GM18526 (cell line): Measurements from ENCODE around the gene STK33.

Experiments
- POLR2A ChIP-seq: IDR thresholded peaks from 3 replicates; pipeline ENCODE4 v1.6.1; 2011; ENCODE audit not compliant: insufficient read length; ENCODE audit errors: extremely low read depth

STK33 gene

GRCh38 chr11:8363921-8364320 is 230.1 kb downstream of the STK33 start:
- TF ChIP-seq POLR2A = no peak

- no peak for TF ChIP-seq POLR2A
Observed at GRCh38 chr11:8362899-8363298, 231.1 kb downstream of the STK33 start.

DNA sequence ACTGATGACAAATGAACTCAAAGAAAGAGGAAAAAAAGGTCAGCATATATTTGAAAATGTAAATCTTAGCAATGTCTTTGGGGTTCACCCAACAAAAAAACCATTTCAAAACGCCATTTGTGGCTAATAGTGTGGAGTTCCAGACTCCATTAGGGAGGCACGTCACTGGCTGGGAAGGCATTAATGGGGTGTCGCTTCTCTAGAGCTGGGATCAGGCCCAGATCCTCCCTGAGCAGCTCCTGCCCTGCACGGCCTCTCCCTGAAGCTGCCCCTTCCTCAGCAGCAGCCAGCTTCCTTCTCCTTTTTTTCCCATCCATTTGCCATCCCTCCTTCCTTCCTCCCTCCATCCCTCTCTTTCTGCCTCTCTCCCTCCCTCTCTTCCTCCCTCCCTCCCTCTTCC is 231.5 kb downstream of the STK33 start:
- TF ChIP-seq POLR2A = no peak

DNA sequence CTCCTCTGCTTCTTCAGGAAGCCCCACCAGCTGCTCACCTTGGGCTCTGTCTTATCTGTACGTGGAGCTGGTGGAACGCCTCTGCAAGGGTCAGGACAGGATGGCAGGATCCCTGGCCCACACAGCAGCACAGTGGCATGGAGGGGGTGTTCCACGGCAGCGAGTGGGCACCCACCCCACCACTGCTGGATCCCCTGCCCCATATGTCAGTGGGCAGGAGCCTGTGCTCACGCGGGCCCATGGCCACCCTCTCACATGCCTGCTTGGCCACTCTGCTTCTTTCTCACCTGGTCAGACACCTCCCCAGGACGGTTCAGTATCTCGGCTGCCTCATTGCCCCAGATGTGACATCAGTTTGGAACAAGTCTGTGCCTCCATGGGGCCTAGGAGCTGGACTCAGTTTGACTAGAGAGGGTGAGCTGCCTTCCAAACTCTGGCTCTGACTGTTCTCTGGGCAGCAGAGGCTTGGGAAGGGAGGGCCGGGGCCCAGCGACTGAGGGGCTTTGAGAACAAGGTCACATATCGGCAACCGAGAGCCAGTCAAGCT is 232.3 kb downstream of the STK33 start:
- no peak for TF ChIP-seq POLR2A

DNA sequence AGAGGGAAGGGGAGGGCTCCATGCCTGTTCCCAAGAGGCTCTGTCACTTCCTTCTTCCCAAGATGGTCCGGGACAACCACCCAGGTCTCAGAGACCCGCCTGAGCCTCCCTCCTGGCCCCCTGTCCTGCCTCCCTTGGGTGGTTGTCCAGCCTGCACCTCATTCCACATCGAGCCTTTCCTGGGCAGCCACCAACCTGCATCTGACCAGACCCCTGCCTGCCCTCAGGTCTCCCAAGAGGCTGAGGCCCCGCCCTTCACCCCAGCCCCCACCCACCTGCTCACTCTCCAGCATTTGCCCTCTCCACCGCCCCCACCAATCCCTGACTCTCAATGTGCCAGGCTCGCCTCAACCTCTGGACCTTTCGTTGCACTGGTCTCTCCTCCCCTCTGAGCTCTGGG is 232.8 kb downstream of the STK33 start:
- no peak for TF ChIP-seq POLR2A

DNA sequence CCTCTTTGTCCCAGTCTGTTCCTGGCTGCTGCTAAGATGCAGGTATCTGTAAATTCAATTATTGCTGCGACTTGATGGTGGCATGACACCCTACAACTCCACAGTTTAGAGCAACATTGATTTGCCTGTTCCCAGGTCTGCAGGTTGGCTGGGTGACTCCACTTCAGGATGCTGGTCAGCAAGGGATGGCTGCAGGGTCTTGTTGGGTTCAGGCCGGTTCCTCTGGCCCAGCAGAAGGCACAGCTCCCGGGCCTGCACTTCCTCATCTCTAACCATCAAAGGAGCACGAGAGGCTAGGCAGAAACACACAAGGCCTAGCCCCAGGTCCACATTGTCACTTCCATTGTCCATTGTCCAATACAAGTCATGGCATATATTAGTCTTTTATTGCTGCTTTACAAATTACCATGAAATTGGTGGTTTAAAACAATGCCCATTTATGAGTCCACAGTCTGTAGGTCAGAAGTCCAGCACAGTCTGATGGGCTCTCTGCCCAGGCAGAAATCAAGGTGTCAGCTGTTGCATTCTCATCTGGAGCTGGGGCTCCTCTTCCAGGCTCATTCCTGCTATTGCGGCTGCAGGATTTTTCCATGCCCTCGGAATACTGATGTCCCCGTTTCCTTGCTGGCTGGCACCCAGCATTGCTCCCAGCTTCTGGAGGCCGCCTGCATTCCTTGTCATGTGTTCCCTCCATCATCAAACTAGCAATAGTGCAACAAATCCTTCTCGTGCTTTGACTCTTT is 233.8 kb downstream of the STK33 start:
- TF ChIP-seq POLR2A = no peak

DNA sequence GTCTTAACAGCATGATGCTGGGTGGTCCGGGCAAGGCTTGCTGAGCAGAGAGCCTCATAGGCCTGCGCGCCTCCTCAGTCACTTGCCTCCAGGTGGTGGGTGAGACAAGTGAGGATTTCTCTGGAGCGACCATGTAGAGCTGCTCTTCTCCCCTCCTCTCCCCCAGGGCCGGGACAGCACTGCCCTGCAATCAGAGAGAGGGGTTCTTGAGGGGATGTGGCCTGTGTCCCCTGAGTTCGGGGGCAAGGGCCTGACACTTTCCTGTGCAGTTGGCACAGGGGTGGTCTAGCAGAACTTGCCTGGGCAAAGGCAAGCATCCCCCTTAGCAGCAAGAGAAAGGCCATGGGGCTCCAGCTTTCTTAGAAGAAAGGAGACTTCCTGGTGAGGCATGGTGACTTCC is 234.5 kb downstream of the STK33 start:
- TF ChIP-seq POLR2A = no peak

DNA sequence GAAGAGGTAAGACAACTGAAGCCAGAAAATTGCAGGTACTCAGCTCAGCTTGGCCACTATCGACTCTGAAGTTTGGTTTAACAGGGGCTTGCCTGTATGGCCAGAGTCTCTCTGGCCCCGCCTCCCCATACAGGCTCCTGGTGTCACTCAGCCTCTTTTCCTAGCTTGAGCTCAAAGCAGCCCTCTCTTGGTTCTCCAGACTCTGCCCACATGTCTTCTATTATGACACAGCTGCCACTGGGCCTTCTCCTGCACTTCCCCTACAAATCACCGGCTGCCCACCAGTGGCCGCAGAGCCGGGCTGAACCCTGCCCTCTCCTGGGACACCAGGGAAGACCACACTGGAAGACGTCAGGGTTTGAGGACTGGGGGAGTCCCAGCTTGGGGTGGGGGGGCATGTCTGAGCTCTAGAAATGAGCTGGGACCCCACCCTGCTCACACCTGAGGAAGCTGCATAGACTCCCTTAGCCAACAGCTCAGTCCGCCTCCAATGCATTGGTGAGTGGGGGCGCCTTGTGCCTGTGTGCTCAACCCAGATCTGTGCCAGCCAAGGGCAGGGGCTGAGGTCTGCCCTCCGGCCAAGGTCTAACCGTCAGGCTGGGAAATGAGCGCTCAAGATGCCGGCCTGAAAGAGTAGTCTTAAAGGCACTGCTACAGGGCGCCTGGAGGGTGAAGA is 236.0 kb downstream of the STK33 start:
- no peak for TF ChIP-seq POLR2A

GRCh38 chr11:8357505-8357888 is 236.5 kb downstream of the STK33 start:
- TF ChIP-seq POLR2A = no peak

DNA sequence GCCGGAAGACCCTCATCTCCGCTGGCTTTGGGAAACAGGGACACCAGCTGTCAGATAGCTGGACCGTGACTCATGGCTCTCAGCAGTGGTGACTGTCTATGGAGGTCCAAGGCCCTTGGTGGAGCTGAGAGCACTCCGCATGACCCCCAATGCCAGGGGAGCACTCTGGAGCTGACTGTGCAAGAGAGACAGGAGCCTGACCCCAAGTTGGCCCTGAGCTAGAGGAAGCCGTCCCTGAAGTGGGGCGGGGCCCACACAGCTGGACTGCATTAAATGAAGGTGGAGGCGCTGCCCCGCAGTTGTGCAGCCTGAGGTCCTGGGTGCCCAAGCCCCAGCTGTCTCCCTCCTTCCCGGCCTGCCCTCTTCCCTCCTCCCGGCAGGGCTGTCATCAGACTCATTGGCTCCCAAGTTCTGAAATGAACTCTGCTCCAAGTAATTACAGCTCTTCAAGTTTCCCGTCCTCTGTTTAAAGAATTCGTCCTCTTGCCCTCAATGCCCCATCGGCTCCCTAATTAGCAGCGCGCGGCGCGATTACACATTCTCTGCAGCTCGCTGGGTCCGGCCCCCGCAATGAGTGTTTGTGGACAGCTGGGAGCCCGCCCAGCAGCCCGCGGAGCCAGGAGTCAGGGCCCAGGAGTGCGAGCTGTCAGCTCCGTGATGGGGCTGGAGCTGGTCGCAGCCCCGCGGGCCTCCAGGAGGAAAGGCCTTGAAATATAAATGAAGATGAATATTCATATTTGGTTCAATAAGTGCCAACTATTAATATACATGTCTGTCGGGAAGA is 237.1 kb downstream of the STK33 start:
- TF ChIP-seq POLR2A = no peak

GRCh38 chr11:8356216-8356615 is 237.8 kb downstream of the STK33 start:
- TF ChIP-seq POLR2A = no peak

DNA sequence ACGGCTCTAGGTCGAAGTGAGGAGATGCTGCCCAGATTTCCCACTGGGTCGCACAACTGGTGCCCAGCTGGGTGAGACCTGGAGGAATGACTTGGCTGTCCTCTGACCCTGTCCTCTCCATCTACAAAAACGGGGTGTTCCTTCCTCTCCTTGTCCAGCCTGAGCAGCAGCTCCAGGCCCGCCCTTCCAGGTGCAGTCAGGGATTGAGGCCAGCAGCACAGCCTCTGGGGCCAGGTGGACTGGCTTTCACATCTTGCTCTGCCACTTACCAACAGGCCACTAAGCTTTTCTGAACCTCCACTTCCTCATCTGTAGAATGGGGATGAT is 238.6 kb downstream of the STK33 start:
- TF ChIP-seq POLR2A = no peak

DNA sequence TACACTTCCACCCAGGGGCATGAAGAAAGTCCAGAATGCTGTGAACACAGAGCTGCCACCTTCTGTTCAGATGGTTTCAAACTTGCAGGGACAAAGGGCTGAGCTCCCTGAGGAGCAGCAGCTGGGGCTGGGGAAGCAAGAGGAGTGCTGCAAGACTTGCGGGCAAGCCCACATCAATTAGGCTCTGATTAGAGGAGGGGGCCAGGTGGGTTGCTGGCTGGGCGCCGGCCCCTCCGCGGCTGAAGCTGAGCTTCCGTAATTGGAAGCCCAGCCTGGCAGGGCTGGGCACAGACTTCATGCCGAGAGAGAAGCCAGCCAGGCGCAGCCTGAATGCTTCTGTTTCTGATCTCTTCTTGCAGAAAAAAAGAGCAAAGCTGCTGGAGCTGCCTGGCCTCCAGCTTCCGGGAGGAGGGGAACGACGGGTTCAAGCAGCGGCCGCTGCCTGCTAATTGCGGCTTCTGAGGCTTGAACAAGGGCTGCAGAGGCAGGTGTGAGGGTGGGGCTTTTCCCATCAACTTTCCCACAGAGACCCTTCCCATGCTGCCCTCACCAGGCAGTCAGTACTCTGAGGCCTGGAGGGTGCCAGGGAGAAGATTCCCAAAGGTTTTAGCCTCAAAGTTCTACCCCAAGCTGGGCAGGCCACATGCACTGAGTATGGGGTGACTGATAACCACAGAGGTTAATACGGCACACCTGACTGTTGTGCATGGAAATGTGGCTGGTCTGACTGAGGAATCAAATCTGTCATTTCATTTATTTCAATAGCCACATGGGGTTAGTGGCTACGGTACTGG is 239.2 kb downstream of the STK33 start:
- no peak for TF ChIP-seq POLR2A

DNA sequence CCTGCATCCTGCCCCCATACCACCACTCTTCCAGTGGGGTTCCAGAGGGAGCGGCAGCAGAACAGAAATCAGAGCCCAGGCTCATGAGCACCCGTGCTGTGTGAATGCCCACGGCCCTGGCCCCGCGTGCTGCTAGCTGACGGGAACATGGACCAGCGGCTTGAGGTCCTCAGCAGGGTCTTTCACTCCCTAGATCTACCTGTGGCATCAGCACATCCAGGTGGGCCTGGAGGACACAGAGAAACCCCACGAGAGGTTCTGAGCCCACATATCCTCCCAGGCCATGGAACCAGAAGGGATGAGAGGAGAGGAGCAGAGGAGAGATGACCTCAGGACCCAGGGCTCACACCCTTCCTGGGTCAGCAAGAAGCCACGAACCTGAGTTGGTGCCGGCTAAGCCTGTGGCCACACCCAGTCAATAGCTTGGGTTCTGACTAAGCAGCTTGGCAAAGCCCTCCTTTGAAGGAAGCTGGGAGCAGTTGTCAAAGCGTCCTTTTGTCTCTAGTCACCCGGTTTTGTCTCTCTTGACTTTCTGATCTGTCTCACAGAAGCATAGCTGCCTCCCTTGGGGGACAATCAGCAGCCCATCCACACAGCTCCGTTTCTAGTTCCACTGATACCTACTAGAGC is 241.0 kb downstream of the STK33 start:
- no peak for TF ChIP-seq POLR2A

DNA sequence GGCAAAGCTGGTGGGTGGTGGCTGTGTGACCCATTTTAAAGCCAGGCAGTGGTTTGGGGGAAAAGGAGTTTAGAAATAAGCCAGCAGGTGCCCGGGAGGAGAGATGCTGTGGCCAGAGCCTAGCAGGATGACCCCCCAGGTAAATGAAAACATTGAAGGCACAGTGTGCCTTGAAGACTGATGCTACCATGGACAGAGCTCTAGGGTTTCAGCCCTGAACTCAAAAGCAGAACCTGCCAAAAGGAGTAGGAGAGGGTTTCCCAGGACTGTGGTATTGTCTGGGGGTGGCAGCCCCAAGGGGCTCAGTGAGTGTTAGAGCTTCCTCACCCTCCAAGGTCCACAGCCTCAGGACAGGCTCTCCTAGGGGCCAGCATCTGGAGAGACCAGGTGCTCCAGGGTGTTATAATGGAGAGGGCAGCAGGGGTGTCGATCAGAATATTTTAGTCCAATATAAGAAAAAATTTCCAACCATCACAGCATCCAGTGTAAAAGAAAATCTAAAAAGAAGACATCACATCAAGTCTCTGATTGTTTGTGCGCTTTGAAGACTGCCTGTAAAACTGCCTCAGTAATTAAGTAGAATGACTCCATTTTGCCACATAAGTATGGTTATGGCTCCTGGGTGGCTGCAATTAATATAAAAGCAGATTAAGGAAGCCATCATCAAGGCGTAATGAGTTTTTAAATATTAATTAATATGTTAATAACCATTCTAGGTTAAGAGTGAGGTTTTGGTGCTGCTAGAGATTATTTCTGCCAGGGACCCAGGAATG is 241.7 kb downstream of the STK33 start:
- TF ChIP-seq POLR2A = no peak

DNA sequence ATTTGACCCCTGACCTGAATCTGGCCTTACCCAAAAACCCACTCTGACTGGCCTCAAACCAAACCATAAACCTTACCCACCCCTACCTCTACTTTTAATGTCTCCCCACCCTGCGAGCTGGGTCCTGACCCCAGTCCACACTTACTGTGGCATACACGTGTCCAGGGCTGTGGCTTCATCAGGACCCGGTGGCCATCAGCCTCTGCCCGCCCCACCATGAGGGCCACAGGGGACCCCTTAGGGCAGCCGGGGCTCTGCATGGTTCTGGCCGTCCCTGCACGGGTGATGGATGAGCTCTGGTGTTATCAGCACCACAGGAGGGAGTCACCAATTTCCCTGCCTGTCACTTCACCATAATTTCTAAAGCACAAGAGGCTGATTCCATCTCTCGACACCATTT is 242.8 kb downstream of the STK33 start:
- no peak for TF ChIP-seq POLR2A
